OCI-LY3 (cell line): ENCODE results near the gene DTNBP1.

ENCODE experiments used
- H2AFZ ChIP-seq: fragments of 200-600, 300-600 bp; shearing (Covaris generic); 2 replicates; pipeline ENCODE4 v1.6.0; 2014; ENCODE audit warnings: antibody characterized with exemption, low read depth, low read length
- H3K27ac ChIP-seq: fragments of 200-600, 300-600 bp; sonication (generic); 2 replicates; pipeline ENCODE4 v1.5.1; 2014; ENCODE audit warnings: mild to moderate bottlenecking, low read length, moderate library complexity, mixed read lengths
- H3K27me3 ChIP-seq: fragments of 200-600, 300-600 bp; sonication (generic); 2 replicates; pipeline ENCODE4 v1.6.1; 2014; ENCODE audit warnings: low read depth, low read length, mixed read lengths
- H3K36me3 ChIP-seq: fragments of 200-600, 300-600 bp; sonication (generic); replicated peaks from 2 replicates; pipeline ENCODE3; 2014; ENCODE audit warnings: low read depth, low read length, mixed read lengths
- H3K4me1 ChIP-seq: fragments of 300-600, 200-600 bp; sonication (generic); 2 replicates; pipeline ENCODE4 v1.6.1; 2014; ENCODE audit warnings: low read length, mixed read lengths
- H3K4me2 ChIP-seq: fragments of 200-600, 300-600 bp; sonication (generic); 2 replicates; pipeline ENCODE4 v1.6.1; 2014; ENCODE audit warnings: low read length, mixed read lengths
- H3K4me3 ChIP-seq: fragments of 300-600, 200-600 bp; sonication (generic); 2 replicates; pipeline ENCODE4 v1.5.1; 2014; ENCODE audit warnings: antibody characterized with exemption, mild to moderate bottlenecking, low read length, moderate library complexity
- H3K79me2 ChIP-seq: fragments of 300-600, 200-600 bp; shearing (Covaris generic); 2 replicates; pipeline ENCODE4 v1.6.1; 2014; ENCODE audit warnings: mild to moderate bottlenecking, low read length, mixed read lengths
- H3K9ac ChIP-seq: fragments of 300-600, 200-600 bp; shearing (Covaris generic); 2 replicates; pipeline ENCODE4 v1.6.0; 2014; ENCODE audit warnings: mild to moderate bottlenecking, low read length, moderate library complexity
- H3K9me3 ChIP-seq: fragments of 200-600, 300-600 bp; shearing (Covaris generic); 2 replicates; pipeline ENCODE4 v1.6.1; 2014; ENCODE audit warnings: low read length, mixed read lengths; ENCODE audit not compliant: insufficient read depth
- H4K20me1 ChIP-seq: fragments of 200-600, 300-600 bp; sonication (generic); 2 replicates; pipeline ENCODE4 v1.6.1; 2016; ENCODE audit warnings: low read length, mixed read lengths; ENCODE audit not compliant: insufficient read depth
- CTCF ChIP-seq: fragments of 200-600, 300-600 bp; sonication (generic); IDR thresholded peaks from 2 replicates; pipeline ENCODE4 v1.5.1; 2014; ENCODE audit warnings: antibody characterized with exemption, low read length, low read depth
- EZH2phosphoT487 ChIP-seq: fragments of 200-600 bp; shearing (Covaris generic); IDR thresholded peaks from 2 replicates; pipeline ENCODE4 v1.6.1; 2018; ENCODE audit warnings: antibody characterized with exemption, mixed run types, low read depth

Gene DTNBP1

GRCh38 chr6:15479761-15480160 is 183.1 kb downstream of the DTNBP1 start:
- no peak overlapping the region for H3K9ac ChIP-seq
- no peaks in the 10 kb centered on the region for H3K4me1 ChIP-seq
- no peak overlapping the region for H3K4me2 ChIP-seq
- peaks cover 3% of the 10 kb centered on the region for H3K36me3 ChIP-seq
- H2AFZ ChIP-seq = no peak overlapping the region
- H3K27me3 ChIP-seq = no peaks in the 10 kb centered on the region
- TF ChIP-seq EZH2phosphoT487 (no peak), CTCF (no peak)
- H3K27ac ChIP-seq = no peak overlapping the region
- H3K9me3 ChIP-seq = no peaks in the 10 kb centered on the region
- no peak overlapping the region for H3K4me3 ChIP-seq
- H3K79me2 ChIP-seq = peaks cover 15% of the 10 kb centered on the region
- peaks cover 24% of the 10 kb centered on the region for H4K20me1 ChIP-seq

- peaks cover 24% of the 10 kb centered on the region for H4K20me1 ChIP-seq
- no peak overlapping the region for H3K9ac ChIP-seq
- H3K79me2 ChIP-seq = peaks cover 12% of the 10 kb centered on the region
- TF ChIP-seq CTCF = no peak
- no peak for TF ChIP-seq EZH2phosphoT487
- peaks cover 3% of the 10 kb centered on the region for H3K36me3 ChIP-seq
- no peaks in the 10 kb centered on the region for H3K27me3 ChIP-seq
- H3K9me3 ChIP-seq = no peaks in the 10 kb centered on the region
- H3K4me3 ChIP-seq = no peak overlapping the region
- no peak overlapping the region for H2AFZ ChIP-seq
- no peak overlapping the region for H3K4me2 ChIP-seq
- no peak overlapping the region for H3K27ac ChIP-seq
- H3K4me1 ChIP-seq = no peaks in the 10 kb centered on the region
These were observed 185.1 kb downstream of the DTNBP1 start for GRCh38 chr6:15477746-15478145.

- Histone ChIP-seq H2AFZ (no peak overlapping the region), H3K9ac (no peak overlapping the region), H3K4me1 (no peaks in the 10 kb centered on the region), H3K9me3 (no peaks in the 10 kb centered on the region), H4K20me1 (peaks cover 27% of the 10 kb centered on the region), H3K27me3 (no peaks in the 10 kb centered on the region), H3K4me3 (no peak overlapping the region), H3K4me2 (no peak overlapping the region), H3K27ac (no peak overlapping the region), H3K36me3 (peaks cover 3% of the 10 kb centered on the region), H3K79me2 (peaks cover 12% of the 10 kb centered on the region)
- TF ChIP-seq EZH2phosphoT487 (no peak), CTCF (no peak)
These were observed 186.0 kb downstream of the DTNBP1 start for GRCh38 chr6:15476631-15477380.

- peaks cover 27% of the 10 kb centered on the region for H4K20me1 ChIP-seq
- no peak overlapping the region for H3K4me3 ChIP-seq
- no peak overlapping the region for H3K27ac ChIP-seq
- H3K9me3 ChIP-seq = no peaks in the 10 kb centered on the region
- peaks cover 3% of the 10 kb centered on the region for H3K36me3 ChIP-seq
- H3K9ac ChIP-seq = no peak overlapping the region
- TF ChIP-seq EZH2phosphoT487 = no peak
- H3K79me2 ChIP-seq = peaks cover 12% of the 10 kb centered on the region
- no peak overlapping the region for H3K4me2 ChIP-seq
- H3K27me3 ChIP-seq = no peaks in the 10 kb centered on the region
- H2AFZ ChIP-seq = no peak overlapping the region
- H3K4me1 ChIP-seq = no peaks in the 10 kb centered on the region
These were observed 187.0 kb downstream of the DTNBP1 start for GRCh38 chr6:15475872-15476271.
